GM13976 (cell line): Measurements from ENCODE around the gene PYGB.

Experiments used
- DNase-seq: peaks from one replicate; pipeline ENCODE4 v3.0.0; 2012; ENCODE audit warnings: low spot score
- in situ Hi-C: fragments of 300-500 bp; cut with MboI; formaldehyde crosslinking; loops from one replicate; pipeline ENCODE4 v1.12.0; 2022; ENCODE audit warnings: low sequenced_read_pairs, mixed read lengths, inconsistent platforms; ENCODE audit not compliant: unreplicated experiment
- TF ChIP-seq, protein P1 (sequence below): IDR thresholded peaks from 2 replicates; pipeline ENCODE4 v1.5.1; 2012; ENCODE audit warnings: borderline replicate concordance, mild to moderate bottlenecking; ENCODE audit not compliant: insufficient read depth; ENCODE audit errors: extremely low read depth, missing control alignments, control extremely low read depth

The PYGB gene

DNA sequence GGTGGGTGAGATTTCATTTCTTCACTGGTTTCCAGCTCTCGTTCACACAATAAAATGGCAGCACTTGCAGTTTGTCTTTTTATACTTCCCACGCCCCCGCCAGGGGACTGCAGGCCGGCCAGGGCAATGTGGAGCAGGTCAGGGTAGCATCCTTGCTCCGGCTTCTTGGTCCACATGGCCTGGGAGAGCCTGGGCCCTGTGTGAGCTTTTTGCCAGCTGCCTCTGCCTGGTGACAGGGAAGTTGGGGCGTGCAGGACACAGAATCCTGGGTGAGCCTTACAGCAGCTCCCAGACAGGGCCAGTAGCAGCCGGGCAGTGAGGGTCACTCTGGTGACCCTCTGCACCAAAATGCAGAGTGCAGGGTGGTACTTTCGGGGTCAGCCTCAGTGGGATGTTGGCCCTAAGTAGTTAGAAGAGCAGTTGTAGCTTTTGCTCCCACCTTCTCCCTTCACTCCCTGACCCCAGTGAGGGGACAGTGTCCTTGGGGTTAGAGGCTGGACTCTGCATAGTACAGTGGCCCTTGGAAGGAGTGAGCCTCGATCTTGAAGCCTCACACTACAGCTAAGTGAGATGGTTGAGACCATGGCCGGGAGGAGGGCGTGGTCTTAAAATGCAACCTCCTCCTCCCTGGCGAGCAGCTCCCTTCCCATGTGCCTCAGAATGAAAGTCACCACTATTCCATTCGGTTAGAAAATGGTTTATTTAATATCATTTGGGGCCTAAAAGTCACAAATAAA lies 23.8 kb downstream of the PYGB start:
- TF ChIP-seq, protein P1, sequence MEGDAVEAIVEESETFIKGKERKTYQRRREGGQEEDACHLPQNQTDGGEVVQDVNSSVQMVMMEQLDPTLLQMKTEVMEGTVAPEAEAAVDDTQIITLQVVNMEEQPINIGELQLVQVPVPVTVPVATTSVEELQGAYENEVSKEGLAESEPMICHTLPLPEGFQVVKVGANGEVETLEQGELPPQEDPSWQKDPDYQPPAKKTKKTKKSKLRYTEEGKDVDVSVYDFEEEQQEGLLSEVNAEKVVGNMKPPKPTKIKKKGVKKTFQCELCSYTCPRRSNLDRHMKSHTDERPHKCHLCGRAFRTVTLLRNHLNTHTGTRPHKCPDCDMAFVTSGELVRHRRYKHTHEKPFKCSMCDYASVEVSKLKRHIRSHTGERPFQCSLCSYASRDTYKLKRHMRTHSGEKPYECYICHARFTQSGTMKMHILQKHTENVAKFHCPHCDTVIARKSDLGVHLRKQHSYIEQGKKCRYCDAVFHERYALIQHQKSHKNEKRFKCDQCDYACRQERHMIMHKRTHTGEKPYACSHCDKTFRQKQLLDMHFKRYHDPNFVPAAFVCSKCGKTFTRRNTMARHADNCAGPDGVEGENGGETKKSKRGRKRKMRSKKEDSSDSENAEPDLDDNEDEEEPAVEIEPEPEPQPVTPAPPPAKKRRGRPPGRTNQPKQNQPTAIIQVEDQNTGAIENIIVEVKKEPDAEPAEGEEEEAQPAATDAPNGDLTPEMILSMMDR: no peak
- no peak for DNase-seq
- in situ Hi-C loops: no loop called here

DNA sequence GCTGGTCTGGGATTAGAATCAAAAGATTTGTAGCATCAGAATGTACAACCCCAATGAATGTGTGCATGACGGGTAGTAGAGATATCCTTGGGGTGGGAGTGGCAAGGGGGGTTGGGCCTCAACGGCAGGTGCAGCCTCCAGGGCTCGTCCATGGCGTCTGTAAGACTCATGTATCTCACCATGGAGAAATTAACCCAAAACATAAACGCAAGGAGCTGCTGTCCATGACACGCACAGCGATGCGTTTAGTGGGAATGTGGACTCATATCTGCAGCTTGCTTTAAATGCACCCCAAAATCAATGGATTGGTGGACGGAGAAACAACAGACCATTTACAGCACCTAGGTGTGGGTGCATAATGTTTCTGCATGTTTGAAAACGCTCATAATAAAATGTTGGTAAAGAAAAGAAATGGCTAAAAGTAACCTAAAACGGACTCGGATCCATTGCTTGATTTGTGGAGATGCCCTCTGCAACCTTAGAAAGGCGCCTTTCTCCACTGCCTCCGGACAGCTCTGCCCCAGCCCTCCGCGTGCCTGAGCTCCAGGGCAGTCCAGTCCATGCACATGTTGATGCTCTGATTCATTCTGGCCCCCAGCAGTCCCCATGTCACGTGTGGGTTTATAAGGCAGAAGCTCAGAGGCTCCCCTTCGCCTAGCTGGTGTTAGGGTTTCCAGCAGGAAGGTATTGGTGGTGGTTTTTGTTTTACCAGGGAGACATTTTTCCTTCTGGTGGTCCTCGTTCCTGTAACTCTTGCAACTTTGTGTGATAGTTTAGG lies 24.5 kb downstream of the PYGB start:
- TF ChIP-seq, protein P1: no peak
- DNase-seq: no peak
- in situ Hi-C loops: no loop called here

DNA sequence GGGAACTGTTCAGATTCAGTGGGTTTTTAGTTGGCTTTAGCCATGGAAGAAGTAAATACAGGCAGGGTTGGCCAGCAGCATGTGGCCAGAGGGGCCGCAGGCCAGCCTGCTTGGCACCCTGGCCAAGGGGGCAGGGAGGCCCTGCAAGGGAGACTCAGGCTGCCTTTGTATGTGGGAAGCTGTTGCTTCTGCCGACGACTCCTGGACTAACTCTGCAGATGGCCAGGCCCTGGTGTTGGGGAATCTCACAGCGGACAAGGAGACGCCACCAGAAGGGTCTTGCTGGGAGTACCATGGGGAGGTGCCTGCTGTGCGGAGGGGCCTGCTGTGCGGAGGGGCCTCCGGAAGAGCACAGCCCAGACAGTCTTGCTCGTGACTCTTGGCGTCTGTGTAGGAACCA lies 25.2 kb downstream of the PYGB start:
- TF ChIP-seq, protein P1: no peak
- DNase-seq: no peak
- in situ Hi-C loops: no loop called here

DNA sequence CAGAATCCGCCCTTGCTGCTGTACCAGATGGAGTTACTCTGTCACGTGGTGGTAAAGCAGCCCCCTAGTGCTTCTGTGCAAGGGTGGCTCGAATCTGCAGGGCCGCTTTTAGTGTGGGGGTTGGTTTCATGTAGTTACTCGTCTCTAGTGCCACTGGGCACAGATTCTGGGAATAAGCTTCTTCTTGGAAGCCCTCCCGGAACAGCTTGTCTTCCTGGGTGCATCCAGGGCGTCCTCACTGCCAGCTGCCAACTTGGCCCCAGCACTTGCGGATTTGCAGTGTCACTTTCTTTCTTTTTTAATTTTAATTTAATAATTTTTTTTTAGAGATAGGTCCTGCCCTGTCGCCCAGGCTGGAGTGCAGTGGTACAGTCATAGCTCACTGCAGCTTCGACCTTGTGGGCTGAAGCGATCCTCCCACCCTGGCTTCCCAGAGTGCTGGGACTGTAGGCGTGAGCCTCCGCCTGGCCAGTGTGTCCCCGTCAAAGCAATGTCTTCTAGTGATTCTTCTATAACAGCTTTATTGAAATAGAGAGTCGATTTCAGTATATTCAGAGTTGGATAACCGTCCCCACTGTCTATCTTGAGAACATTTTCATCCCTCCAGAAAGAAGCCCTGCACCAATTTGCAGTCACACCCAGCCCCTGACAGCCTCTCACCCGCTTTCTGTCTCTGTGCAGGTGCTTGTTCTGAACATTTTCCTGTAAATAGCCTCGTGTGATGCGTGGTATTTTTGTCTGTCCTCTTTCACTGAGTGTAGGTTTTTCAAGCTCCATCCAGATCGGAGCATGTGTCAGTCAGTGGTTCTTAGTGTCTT lies 25.9 kb downstream of the PYGB start:
- TF ChIP-seq, protein P1: no peak

DNA sequence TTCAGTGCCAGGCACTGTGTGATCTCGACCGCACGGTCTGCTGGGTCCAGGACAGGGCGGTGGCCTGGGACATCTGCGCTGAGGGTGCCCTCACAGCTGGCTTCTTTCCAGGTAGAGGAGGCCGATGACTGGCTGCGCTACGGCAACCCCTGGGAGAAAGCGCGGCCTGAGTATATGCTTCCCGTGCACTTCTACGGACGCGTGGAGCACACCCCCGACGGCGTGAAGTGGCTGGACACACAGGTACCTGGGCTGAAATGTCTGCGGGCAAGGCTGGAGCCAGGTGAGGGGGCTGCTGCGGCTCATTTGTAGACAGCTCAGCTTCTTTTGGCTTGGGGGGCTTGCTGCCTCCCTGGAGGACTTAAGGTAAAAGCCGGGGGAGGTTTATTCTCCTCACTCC lies 26.6 kb downstream of the PYGB start:
- in situ Hi-C loops: no loop called here
- DNase-seq: no peak
- TF ChIP-seq, protein P1: no peak

More for the DNA sequence above, 25.9 kb downstream of the PYGB start:
- no peak for DNase-seq
- in situ Hi-C loops: no loop called here
